ENCODE results near the gene TMEM258. TPM values are rescaled to one million over a fixed set of nuclear protein-coding genes. Genes with fewer than 3 reads are reported as not detected.

Gene TMEM258
- total and polyA plus RNA-seq, 2 experiments from 2014 or later: 71.3 to 519 TPM

- TF ChIP-seq REST (IDR thresholded peaks at IDR 0.05; ENCODE audit: unreplicated experiment): no peak
- TF ChIP-seq STAT1 (IDR thresholded peaks at IDR 0.05; ENCODE audit: unreplicated experiment): no peak
- TF ChIP-seq JUNB (IDR thresholded peaks at IDR 0.05; ENCODE audit: unreplicated experiment): no peak
- TF ChIP-seq ZNF331 (CRISPR knock-in tag; IDR thresholded peaks at IDR 0.05; ENCODE audit: low read depth): no peak
- no peak for TF ChIP-seq EZH2phosphoT487 (IDR thresholded peaks at IDR 0.05; ENCODE audit: unreplicated experiment)
- no peak for TF ChIP-seq ZNF114 (CRISPR knock-in tag; IDR thresholded peaks at IDR 0.05)
- no peak for TF ChIP-seq CREB1 (CRISPR knock-in tag; IDR thresholded peaks at IDR 0.05; ENCODE audit: low read depth)
- no peak for TF ChIP-seq POLR2AphosphoS5 (IDR thresholded peaks at IDR 0.05; ENCODE audit: low read depth)
- no peak for TF ChIP-seq NANOG (IDR thresholded peaks at IDR 0.05; ENCODE audit: borderline replicate concordance)
- no peak for TF ChIP-seq ETS1 (IDR thresholded peaks at IDR 0.05)
These were observed 21.1 kb downstream of the TMEM258 start (continued) for GRCh38 chr11:61771195-61771894.

- H3K36me3 ChIP-seq (ENCODE audit: insufficient read depth): no peaks in the 10 kb centered on the region
- no peak overlapping the region for H3K27ac ChIP-seq (ENCODE audit: low read depth)
- H3K27me3 ChIP-seq (ENCODE audit: insufficient read depth): no peaks in the 10 kb centered on the region
- Mint-ChIP-seq H3K36me3 (ENCODE audit: low read depth) (no peaks in the 10 kb centered on the region; the same call in 2 of the 3 replicates), H3K27me3 (ENCODE audit: insufficient read depth, low read depth, poor library complexity) (peaks cover 6% of the 10 kb centered on the region), H3K9me3 (no peaks in the 10 kb centered on the region), H3K27ac (no peak overlapping the region), H3K4me3 (no peak overlapping the region), H3K4me1 (peaks cover 14% of the 10 kb centered on the region)
- H3F3A ChIP-seq (replicated peaks; ENCODE audit: low read depth): no peaks in the 10 kb centered on the region
- H3K9me2 ChIP-seq (ENCODE audit: insufficient read depth): no peaks in the 10 kb centered on the region
- no peak for DNase-seq (ENCODE audit: low spot score)
- no peaks in the 10 kb centered on the region for H3K79me2 ChIP-seq (replicated peaks; ENCODE audit: insufficient read depth)
- H3K4me1 ChIP-seq (ENCODE audit: insufficient read depth): peaks cover 6% of the 10 kb centered on the region
- ATAC-seq: no peak
- H2AFZ ChIP-seq: no peak overlapping the region
- H4K20me1 ChIP-seq (replicated peaks; ENCODE audit: insufficient read depth): no peaks in the 10 kb centered on the region
- H3K4me3 ChIP-seq: no peak overlapping the region
- peak overlapping the region; percentile 38; the same call in 1 of the 2 replicates for H3K4me2 ChIP-seq
- TF ChIP-seq JUNB (IDR thresholded peaks at IDR 0.05; ENCODE audit: unreplicated experiment) (no peak), ETS1 (IDR thresholded peaks at IDR 0.05) (no peak), NANOG (IDR thresholded peaks at IDR 0.05; ENCODE audit: borderline replicate concordance) (no peak), ZNF114 (CRISPR knock-in tag; IDR thresholded peaks at IDR 0.05) (no peak), POLR2AphosphoS5 (IDR thresholded peaks at IDR 0.05; ENCODE audit: low read depth) (no peak), CREB1 (CRISPR knock-in tag; IDR thresholded peaks at IDR 0.05; ENCODE audit: low read depth) (no peak), EZH2phosphoT487 (IDR thresholded peaks at IDR 0.05; ENCODE audit: unreplicated experiment) (no peak), EZH2 (IDR thresholded peaks at IDR 0.05; ENCODE audit: low read depth, unreplicated experiment) (no peak)
These were observed 22.3 kb downstream of the TMEM258 start for GRCh38 chr11:61769946-61770683.

Data from GM23338 (cell line).